Activated effector memory CD4-positive, alpha-beta T cell treated with Interleukin-2 at 50 U/mL for 16 hours (primary cell): ENCODE measurements around the gene STAMBP.
"Not testable (repeated sequence)": the region's sequence is repeated elsewhere in the genome, so short reads cannot be mapped to it uniquely, and the experiment has no call there.

Experiments used
- DNase-seq: peaks from one replicate; pipeline ENCODE4 v3.0.0-alpha.2; 2020

The STAMBP gene

DNA sequence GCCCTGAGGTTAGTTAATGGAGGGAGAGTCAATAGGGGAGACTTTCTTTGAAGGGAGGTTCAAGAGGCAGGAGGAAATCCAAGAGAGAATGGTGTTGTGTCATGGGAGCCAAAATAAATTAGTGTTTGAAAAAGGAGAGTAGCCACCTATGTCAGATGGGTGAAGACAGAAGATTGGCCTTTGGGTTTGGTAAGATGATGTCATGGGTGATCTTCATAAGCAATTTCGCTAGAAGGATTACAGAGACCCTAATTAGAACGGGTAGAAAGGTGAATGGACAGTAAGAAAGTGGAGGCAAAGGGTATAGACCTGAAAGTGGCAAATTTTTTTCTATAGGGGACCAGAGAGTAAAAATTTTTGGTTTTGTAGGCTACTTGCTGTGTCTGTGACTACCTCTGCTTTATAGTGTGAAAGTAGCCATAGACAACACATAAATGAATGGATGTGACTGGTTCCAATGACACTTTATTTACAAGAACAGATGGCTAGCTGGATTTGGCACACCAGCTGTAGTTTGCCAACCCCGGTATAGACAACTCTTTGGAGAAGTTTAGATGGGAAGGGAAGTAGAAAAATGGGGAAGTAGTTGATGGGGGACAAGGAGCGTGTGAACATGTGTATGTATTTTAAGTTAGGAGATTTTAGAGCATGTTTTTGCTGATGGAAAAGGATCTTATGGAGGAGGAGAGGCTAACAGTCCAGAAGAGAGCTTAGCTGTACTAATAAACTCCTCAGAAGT, 9.3 kb downstream of the STAMBP start:
- no peak for DNase-seq

DNA sequence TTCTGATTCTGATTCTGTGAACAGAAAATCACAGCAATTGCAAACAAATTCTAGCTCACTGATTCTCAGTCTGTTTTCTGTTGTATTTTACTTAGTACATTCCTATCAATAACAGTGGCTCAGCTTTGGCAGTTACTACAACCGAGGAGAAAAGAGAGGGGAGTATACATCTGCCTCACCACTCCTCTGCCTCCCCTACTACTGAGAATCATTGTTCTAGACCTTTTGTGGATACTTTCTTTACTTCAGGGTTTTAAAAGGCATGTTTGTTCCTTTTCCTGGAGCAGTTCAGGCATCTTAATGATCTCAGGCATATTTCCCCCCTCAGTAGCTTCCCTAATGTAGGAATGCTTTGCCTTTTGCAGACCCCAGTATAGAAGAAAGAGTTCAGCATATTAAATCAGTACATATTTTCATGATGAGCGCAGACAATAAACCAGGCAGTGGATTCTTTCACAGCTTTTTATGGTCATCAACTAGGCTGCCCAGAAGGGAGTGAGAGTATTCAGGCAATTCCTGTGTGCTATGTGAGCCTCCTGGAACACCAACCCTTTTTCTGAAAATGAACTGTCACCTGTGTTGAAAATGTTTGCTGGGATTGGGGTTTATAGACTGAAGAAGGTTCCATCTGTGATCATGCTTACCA, 10.3 kb downstream of the STAMBP start:
- no peak for DNase-seq

DNA sequence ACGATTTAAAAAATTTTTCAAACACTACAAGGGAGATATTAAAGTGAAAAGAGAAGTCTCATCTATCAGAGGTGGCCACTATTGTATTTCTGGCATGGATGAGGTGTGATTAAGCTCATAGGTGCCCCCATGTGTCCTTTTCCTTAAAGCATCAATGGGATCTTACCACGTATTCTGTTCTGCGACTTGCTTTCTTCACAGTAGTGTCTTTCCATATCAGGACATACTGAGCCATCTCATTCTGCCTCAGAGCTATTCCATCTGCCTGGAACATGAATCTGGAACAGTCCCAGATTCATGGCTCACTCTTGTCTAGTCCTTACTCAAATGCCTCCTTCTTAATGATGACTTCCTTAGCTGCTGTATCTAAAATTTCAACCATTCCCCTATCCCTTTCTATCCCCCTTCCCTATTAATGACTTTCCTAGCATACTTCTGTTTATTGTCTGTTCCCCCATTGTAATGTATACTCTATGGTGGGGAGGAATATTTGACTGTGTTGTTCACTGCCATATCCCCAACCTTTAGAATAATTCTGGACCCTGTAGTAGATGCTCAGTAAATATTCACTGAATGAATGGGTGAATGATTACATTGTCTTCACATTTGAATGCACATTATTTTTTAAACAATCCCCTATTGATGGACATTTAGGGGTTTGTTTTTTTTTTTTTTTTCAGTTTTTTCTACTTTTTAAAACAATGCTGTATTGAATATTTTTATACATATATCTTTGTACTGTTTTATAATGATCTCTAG, 11.1 kb downstream of the STAMBP start:
- DNase-seq: no peak

DNA sequence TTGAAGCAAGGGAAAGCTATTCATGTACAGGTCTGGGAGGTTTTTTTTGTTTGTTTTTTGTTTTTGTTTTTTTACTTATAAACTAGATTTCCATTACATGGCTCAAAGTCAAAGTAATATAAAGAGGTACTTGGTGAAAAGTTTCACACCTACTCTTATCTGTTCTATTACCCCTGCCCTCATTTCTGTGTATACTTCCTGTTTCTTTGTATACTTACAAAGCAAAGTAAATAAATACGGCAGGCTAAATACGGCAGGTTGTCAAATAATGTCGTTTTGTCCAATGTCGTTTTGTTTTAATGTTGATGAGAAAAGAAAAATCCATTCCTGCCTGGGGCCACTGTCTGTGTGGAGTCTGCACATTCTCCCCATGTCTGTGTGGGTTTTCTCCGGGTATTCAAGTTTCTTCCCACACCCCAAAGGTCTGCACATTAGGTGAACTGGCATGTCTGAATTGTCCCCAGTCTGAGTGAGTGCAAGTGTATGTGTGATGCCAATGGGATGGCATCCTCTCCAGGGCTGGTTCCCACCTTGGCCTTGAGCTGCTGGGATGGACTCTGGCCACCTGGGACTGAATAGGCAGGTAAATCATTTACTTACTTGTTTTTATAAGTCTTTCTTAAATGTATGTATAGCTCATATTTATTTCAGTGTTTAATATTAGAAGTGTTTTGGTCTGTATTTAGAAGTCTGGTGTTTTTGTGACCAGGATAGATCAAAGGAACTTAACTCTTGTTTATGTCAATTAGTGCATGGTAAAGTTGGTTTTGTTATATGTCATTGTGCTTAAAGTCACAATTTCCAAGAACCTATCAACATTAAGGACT, 13.4 kb downstream of the STAMBP start:
- no peak for DNase-seq

DNA sequence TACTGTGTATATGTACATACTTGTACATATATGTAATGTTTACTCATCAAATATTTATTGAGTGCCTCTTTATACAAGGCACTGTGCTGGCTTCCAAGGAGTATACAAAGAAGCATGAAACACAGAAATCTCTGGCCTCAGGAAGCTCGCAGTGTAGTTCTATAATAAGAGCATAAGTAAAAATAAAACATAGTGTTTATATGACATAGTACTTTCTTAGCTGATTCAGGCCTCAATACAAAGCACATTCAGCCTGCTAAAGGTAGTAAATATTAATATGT, 13.9 kb downstream of the STAMBP start:
- DNase-seq: no peak

DNA sequence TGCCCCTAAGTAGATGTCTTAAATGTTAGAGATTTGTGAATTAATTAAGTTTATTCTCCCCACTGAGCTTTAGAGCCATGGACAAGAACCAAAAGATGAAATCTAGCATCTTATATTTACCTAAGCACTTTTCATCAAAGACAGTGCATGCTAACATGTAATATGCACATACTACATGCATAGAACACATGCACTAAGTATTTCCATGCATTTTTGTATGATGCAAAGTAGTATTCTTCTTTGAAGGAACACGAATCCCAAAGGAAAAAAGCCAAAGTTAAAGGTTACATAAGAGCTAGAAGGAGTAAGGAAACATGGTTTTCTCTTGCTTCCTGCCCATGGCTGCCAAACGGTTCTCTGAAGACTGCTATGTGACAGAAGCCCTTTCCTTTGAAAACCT, 15.3 kb downstream of the STAMBP start:
- DNase-seq: no peak

DNA sequence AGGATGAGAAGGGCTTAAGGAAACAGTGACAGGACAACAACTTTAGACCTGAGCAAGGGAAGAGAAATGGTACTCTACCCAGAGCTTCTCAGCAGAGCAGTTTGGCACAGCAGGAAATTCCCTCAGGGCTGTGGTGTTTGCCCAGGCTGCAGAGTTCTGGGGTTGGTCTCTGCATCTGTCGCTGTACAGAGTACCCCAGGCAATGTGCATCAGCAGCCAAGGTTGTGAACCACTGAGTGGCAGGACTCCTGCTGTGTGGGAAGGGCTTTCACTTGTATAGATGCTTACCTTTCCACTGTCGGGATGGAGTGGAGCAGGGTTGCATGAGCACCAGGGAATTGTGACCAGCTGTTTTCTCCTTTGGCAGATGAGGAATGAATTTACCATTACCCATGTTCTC, 21.2 kb downstream of the STAMBP start:
- no peak for DNase-seq

DNA sequence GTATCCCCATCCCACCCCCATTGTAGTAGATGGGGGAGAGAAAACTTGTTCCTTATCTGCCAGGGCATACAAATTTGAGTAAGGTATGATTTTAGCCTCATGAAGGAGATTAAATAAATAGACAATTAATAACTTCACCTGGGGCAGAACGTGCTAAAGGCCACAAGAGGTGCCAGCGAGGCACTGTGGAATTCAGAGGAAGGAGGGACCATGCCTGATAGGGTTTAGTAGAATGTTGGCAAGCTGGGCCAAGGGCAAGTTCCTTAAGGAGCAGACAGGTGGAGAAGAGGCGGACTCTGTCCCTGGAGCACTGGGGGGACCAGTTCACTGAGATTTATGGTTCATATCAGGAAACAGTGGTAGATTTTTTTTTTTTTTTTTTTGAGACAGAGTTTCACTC, 22.5 kb downstream of the STAMBP start:
- DNase-seq: no peak

DNA sequence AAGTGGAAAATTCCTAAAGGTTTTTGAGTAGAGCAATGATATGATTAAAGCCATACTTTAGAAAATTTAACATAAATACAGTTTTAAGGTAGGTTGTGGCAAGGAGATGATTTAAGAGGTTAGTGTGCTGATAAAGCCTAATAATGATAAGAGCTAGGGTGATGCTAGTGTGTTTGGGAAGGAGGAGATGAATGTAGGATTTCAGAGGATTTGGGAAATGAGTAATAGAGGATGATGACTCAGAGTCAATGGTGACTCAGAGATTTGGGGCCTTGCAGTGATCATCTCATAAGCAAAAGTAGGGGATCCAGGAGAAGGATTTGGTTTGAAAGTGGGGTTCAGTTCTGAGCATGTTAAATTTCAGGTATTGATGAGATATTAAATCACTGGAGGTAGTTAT, 23.3 kb downstream of the STAMBP start:
- DNase-seq: no peak

DNA sequence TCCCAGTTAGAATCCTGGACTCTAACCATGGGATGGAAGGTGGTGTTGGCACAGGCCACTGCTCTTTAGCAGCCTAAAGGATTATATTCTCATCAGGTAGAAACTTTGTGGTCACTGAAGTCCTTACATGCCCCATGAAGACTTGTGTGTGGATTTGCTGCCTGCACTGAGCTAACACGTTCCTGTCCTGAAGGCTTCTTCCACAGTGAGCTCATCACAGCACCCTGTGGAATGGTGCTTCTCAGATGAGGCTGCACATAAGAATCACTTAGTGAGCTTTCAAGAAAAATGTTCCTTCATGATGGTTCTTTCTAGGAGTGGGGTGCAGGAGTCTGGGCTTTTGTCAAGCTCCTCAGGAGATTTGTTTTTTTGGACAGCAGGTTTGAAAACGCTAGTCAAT, 26.8 kb downstream of the STAMBP start:
- DNase-seq: no peak

DNA sequence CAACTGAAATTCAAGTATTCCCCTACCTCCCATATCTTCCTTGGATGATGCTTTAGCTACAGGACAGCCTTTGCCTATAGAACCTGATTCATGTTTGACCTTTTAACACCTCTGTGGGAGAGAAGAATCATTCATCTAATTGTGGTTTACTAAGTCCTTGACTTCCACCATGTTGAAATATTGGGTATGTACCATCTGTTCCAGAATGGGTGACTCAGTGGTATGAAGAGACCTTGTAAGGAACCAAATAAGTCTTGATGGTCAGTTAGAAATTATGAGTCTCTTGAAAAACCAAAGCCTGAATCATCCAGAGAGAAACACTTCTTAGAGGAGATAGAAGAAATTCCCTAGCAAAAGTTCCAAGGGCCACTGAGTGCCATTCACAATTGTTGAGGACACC, 27.5 kb downstream of the STAMBP start:
- no peak for DNase-seq

DNA sequence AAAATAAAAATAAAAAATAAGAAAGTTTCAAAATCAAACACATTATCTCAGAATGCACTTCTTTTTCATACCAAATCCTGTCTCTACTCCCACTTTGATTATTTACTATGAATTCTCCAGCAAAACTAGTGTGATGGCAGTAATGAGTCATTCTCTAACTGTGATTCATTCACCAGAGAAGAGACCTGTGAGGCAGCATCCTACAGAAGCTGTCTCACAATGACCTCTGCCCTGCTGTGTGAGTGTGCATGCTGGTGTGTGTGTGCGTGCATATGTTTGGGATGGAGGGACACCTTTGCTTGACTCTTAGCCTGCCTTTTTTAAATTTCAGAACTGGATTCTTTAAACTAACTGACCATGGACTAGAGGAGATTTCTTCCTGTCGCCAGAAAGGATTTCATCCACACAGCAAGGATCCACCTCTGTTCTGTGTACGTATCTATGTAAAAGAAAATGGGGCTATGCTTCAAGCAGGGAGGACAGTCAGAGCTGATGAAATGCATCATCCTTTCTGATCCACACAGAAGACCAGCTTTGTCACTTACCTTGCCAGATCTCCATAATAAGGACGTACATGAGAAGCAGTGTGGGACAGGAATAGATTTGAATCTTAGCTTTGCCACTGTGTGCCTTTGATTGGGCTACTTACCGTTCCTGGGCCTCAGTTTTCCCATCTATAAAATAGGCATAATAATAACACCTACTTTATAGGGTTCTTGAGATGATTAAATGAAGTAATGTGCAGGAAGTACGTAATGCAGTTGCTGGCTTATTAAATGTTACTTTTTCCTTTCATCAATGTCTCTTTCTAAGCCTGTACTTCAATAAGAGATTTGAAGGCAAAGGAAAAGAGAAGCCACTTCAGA, 31.2 kb downstream of the STAMBP start:
- DNase-seq: no peak

DNA sequence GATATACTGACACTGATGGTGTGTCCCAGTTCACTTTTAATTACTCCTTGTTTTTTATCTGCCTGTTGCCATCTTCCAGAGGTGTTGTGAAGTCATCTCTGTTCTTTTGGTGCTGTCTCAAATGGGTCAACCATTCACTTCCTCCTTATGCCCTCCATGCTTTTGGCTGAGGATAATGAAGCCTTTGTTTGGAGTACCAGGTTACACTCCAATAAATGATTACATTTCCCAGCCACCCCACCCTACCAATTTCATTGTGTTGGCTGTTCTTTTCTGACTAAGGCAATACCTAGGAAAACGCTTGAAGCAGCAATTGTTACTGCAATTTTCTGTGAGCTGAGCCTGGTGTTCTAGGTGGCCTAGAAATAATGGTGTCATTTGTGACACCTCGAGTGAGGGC, 34.2 kb downstream of the STAMBP start:
- DNase-seq: no peak

DNA sequence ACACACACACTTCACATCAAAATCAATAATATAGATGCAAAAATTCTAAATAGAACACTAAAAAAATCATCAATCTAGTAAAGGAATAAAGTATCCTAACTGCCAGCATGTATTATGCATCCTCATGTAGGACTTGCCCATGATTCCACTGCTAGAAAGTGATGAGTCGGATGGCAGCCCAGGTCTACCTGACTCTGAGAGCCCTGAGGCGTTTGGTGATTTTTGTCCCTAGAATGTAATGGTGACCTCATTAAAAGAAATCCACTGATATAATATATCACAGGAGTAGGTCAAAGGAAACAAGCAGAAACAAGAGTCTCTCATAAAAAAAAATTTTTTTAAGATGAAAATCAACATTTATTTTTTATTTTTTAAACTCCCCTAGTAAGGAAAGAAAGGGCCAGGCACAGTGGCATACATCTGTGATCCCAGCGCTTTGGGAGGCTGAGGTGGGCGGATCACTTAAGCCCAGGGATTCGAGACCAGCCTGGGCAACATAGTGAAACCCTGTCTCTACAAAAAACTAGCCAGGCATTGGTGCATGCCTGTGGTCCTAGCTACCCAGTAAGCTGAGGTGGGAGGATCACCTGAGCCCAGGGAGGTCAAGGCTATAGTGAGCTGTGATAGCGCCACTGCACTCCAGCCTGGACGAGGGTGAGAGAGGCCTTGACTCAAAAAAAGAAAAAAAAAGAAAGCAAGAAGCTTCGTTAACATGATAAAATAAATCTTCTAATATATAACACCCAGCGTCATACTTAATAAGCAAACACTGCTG, 39.6 kb downstream of the STAMBP start:
- DNase-seq: no peak

DNA sequence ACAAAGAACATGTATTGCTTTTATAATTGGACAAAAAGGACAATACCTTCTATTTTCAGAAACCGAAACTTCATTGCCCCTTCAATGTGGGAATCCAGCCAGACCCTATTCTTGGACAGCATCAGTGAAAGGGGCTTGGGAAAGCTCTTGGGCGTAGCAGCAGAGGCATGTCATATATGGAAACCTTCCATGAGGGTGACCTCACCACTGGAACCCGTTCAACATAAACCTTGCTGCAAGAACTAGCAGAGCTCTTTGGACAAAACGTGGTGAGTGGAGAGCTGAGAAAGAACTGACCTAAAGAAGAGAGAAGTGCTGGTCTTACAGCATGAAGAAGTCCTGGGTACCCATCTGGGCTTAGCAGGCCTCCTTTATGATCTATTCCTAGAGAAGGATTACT, 41.3 kb downstream of the STAMBP start:
- DNase-seq: no peak

DNA sequence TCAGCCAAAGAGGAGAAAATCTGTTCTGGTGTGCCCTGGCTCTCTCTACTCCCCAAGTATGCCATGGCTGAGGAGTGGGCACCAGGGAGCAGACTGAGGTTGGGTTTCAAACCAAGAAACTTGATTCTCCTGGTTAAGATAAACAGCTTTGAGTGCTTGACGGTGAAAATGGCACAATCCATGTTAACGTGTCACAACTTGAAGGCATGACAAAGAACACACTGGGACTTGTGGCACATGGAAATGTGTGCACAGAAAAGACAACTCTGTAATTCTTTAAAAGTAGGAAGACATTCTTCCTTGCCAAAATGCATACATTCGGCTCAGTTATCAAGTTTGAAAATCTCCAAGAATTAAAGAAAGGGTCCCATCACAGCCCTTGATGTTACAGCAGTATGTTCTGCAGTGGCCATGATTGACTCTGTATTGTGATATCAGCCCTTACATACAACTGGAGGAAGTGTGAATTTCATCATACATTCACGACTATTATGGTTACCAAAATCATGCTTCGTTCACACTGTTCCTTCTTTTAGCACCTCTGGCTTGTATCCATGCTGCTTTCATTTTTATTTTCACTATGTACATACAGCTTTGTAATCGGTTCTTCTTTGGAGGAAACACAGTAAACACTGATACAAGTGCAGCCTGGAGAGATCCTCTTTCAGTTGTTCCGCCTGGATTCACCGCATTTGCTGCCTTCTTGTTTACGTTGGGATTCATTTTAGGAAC, 48.5 kb downstream of the STAMBP start:
- no peak for DNase-seq

DNA sequence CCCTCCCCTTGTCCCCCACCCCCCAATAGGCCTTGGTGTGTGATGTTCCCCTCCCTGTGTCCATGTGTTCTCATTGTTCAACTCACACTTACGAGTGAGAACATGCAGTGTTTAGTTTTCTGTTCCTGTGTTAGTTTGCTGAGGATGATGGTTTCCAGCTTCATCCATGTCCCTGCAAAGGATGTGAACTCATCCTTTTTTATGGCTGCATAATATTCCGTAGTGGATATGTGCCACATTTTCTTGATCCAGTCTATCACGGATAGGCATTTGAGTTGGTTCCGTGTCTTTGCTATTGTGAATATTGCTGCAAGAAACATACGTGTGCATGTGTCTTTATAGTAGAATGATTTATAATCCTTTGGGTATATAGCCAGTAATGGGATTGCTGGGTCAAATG, 49.2 kb downstream of the STAMBP start:
- not testable (repeated sequence) for DNase-seq

DNA sequence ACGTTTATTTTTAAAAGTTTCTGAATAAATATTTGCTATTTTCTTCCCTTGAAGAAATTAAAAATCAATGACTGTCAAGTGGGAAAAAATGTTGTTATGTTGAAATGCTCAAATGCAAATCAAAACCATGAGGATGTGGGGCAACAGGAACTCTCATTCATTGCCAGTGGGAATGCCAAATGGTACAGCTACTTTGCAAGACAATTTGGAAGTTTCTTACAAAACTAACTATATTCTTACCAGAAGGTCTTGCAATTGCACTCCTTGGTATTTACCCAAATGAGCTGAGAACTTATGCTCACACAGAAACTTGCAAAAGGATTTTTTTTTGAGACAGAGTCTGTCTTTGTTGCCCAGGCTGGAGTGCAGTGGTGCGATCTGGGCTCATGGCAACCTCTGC, 56.6 kb downstream of the STAMBP start:
- DNase-seq: no peak

DNA sequence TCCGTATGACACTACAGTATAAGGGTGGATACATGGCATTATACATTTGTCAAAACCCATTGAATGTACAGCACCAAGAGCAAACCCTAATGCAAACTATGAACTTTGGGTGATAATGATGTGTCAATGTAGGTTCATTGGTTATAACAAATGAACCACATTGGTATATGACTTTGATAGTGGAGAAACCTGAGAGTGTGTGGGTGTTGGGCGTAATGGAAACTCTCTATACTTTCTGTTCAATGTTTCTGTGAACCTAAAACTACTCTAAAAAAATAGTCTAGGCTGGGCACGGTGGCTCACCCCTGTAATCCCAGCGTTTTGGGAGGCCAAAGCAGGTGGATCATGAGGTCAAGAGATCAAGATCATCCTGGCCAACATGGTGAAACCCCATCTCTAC, 57.6 kb downstream of the STAMBP start:
- DNase-seq: no peak

DNA sequence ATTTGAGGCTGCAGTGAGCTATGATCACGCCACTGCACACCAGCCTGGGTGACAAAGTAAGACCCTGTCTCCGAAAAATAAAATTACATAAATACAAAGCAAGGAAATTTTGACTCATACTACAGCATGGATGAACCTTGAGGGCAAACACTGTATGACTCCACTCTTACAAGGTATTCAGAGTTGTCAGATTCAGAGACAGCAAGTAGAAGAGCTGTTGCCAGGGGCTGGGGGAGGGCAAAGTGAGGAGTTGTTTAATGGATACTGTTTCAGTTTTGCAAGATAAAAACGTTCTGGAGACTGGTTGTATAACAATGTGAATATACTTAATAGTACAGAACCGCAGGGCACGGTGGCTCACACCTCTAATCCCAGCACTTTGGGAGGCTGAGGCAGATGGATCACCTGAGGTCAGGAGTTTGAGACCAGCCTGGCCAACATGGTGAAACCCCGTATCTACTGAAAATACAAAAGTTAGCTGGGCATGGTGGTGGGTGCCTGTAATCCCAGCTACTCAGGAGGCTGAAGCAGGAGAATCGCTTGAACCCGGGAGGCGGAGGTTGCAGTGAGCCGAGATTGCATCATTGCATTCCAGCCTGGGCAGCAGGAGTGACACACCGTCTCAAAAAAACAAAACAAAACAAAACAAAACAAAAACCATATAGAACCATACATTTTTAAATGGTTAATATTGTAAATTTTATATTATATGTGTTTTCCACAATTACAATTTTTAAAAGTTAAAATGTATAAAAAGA, 59.0 kb downstream of the STAMBP start:
- not testable (repeated sequence) for DNase-seq
